Measurements from ENCODE around the gene HK2. TPM values are rescaled to one million over a fixed set of nuclear protein-coding genes. Genes with fewer than 3 reads are reported as not detected.
"Not testable (repeated sequence)": the region's sequence is repeated elsewhere in the genome, so short reads cannot be mapped to it uniquely, and the experiment has no call there.

The HK2 gene
- total RNA-seq, 1 donor from 2014 or later: 20.7 TPM

GRCh38 chr2:74831693-74832530, 2.0 kb upstream of the HK2 start:
- TF ChIP-seq CTCF (IDR thresholded peaks at IDR 0.05; ENCODE audit: insufficient read depth, low read length, poor library complexity, severe bottlenecking): no peak
- H3K36me3 ChIP-seq (ENCODE audit: control insufficient read depth, insufficient read depth, low read length): no peaks in the 10 kb centered on the region
- DNase-seq (ENCODE audit: low read depth): no peak
- no peak overlapping the region for H3K4me3 ChIP-seq (ENCODE audit: low read depth, low read length)
- H3K27me3 ChIP-seq (ENCODE audit: control insufficient read depth, insufficient read depth, low read length): no peaks in the 10 kb centered on the region

DNA sequence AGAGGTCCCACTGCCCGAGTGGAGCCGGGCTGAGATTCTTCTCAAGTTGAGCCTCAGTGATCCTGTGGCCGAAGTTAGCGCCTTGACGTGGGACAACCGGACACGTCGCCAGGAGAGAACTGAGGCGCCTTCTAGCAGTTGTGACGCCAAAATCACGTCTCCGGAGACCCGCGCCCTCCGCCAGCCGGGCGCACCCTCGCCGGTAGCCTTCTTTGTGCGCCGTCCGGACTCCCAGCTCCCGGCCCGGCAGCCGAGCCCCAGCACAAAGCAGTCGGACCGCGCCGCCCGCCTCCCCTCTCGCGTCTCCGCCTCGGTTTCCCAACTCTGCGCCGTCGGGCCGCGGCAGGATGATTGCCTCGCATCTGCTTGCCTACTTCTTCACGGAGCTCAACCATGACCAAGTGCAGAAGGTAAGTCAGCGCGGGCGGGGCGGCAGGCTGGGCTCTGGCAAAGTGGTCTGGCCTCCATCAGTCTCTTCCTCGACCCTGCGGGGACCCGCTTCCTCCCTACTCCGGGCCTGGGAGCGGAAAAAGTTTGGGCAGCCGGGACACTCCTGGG, 386 bp downstream of the HK2 start:
- not testable (repeated sequence) for H3K36me3 ChIP-seq (ENCODE audit: control insufficient read depth, insufficient read depth, low read length); H3K27me3 ChIP-seq (ENCODE audit: control insufficient read depth, insufficient read depth, low read length); DNase-seq (ENCODE audit: low read depth)
- peak overlapping the region; percentile 67 for H3K4me3 ChIP-seq (ENCODE audit: low read depth, low read length)

- H3K4me3 ChIP-seq (ENCODE audit: low read depth, low read length): peak overlapping the region; percentile 67
- no peaks in the 10 kb centered on the region for H3K27me3 ChIP-seq (ENCODE audit: control insufficient read depth, insufficient read depth, low read length)
- no peak for TF ChIP-seq CTCF (IDR thresholded peaks at IDR 0.05; ENCODE audit: insufficient read depth, low read length, poor library complexity, severe bottlenecking)
- no peaks in the 10 kb centered on the region for H3K36me3 ChIP-seq (ENCODE audit: control insufficient read depth, insufficient read depth, low read length)
- no peak for DNase-seq (ENCODE audit: low read depth)
These were observed 1.1 kb downstream of the HK2 start for GRCh38 chr2:74834792-74835755.

DNA sequence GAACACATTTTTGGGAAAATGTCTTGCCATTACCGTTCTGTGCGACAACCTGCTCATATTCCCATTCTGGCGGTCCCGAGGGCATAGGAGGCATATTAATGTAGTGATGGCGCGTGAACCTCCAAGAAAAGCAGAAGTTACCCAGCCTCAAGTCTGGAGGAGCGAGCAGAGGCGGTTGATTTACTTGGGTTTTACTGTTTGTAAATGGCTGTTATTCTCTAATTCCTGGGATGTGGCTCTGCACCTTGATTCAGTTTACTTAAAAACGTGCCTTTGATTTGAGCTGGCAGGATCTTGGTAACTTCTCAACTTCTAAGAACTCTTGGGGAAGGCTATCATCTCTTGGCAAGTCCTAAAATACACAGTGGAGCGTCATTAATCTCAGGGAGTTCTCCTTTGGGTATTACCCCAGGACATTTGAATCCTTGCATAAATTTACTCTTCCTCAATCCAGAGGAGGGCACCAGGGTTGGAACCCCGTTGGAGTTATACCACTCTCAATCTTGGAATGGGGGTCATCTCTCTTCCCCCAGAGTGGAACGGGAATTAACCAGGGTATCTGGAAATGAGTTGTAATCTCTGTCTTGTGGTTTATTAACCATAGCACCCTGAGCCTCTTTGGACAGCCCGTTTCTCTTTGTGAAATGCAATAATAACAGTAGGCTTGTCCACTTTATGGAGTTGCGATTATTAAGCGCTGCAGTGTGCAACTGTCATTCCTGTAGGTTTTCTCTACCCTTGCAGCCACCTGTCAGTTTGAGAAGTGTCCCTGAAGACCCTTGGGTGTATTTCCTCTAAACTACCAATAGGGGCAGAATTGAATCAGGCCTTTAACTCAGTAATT, 2.1 kb downstream of the HK2 start:
- H3K27me3 ChIP-seq (ENCODE audit: control insufficient read depth, insufficient read depth, low read length): no peaks in the 10 kb centered on the region
- DNase-seq (ENCODE audit: low read depth): no peak
- no peaks in the 10 kb centered on the region for H3K36me3 ChIP-seq (ENCODE audit: control insufficient read depth, insufficient read depth, low read length)
- H3K4me3 ChIP-seq (ENCODE audit: low read depth, low read length): peak overlapping the region; percentile 67
- TF ChIP-seq CTCF (IDR thresholded peaks at IDR 0.05; ENCODE audit: insufficient read depth, low read length, poor library complexity, severe bottlenecking): peak; percentile 71

DNA sequence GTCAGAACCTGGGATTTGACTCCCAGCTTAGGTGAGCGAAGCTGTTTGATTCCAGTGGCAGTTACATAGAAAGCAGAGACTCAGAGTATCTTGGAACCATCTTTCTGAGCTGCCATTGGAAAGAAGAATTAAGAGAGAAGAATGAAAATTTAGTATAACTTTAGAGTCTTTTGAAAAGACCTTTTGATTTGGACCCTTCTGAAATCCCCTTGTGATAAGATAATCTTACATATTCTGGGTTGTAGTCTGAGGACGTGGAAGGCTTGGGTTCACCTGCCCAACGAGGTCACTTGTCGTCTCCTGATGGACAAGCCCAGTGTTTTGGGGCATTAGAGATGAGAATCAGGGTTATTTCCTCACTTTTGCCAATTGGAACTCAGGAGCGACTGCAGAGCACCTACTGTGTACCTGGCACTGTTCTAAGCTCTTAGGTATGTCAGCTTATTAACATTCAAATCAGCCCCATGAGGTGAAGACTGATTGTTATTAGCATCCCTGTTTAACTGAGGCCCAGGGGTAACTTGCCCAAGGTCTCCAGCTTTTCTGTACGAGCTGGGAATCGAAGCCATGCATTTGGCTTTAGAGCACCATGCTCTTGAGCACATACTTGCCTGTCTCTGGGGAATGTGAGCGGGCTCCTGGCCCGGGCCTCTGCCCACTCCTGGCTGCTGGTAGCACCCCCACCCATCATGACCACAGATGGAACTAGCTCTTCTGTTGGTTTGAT, 2.9 kb downstream of the HK2 start:
- Histone ChIP-seq H3K36me3 (ENCODE audit: control insufficient read depth, insufficient read depth, low read length) (no peaks in the 10 kb centered on the region), H3K4me3 (ENCODE audit: low read depth, low read length) (no peak overlapping the region), H3K27me3 (ENCODE audit: control insufficient read depth, insufficient read depth, low read length) (no peaks in the 10 kb centered on the region)
- DNase-seq (ENCODE audit: low read depth): no peak
- no peak for TF ChIP-seq CTCF (IDR thresholded peaks at IDR 0.05; ENCODE audit: insufficient read depth, low read length, poor library complexity, severe bottlenecking)

Measured in kidney epithelial cell (primary cell).